GM19452 (cell line): ENCODE data around the gene TMEM255B.
"Not testable (repeated sequence)": the region's sequence is repeated elsewhere in the genome, so short reads cannot be mapped to it uniquely, and the experiment has no call there.

Experiments used
- ATAC-seq: cut with Tn5 transposase; IDR thresholded peaks from one replicate; pipeline ENCODE4 v1.9.1; 2021; ENCODE audit not compliant: unreplicated experiment

Gene TMEM255B

DNA sequence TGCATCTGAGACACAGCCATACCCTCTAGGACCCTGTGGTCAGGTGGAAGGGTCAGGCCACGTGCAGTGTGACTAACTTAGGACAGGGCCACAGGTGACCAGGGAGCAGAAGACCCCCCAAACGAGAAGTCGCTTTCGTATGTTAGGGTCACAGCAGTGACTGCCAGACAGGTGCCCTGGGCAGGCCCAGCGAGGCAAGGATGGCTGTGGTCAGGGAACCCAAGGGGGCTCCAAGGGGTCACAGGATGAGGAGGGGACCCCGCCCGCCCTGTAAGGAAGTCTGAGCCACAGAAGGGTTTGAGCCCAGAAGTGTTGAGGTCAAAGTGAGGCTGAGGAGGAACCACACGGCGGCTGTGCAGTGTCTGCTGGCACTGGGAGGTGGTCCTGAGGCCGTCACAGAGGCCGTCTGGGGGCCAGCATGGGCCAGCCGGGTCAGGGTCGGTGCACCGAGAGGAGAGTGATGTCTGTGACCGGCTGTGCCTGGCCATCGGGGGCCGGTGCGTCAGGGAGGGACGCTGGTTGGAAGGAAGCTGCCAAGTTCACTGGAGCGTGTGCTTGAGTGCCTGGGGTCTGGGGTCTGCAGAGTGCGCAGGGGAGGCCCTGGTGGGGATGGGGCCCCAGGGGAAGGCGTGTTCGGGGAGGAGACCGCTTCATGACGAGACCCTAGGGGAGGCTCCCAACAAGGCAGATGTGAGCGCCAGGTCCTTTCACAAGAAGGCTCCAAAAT lies 24.8 kb upstream of the TMEM255B start:
- ATAC-seq = no peak

DNA sequence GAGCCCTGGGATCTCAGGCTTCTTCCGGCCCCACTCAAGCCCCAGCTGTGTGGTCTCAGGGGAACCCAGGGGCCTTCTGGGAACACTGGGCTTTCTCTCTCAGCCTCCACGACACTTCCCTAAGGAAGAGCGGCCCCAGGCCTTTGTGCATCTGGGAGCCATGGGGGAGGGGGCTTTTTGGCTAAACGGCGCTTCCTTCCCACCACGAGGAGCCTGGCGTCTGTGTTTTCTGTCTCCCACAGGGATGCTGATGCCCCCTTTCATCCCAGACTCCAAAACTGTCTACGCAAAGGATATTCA lies 24.2 kb upstream of the TMEM255B start:
- ATAC-seq = no peak

DNA sequence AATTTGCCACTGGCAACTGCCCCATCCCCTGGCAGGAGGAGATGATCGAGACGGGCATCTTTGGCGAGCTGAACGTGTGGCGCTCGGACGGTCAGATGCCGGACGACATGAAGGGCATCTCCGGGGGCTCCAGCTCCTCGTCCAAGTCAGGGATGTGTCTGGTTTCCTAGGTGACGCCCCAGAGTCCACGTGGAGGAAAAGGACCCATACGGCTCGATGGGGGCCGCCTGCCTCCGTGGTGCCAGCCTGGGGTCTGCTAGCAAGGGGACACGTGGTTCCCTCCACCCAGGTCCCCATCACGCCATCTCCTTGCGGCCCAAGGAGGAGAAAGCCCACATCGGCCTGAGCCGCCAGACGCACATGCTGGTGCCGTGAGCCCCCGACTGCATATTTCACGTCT lies 23.8 kb upstream of the TMEM255B start:
- no peak for ATAC-seq

DNA sequence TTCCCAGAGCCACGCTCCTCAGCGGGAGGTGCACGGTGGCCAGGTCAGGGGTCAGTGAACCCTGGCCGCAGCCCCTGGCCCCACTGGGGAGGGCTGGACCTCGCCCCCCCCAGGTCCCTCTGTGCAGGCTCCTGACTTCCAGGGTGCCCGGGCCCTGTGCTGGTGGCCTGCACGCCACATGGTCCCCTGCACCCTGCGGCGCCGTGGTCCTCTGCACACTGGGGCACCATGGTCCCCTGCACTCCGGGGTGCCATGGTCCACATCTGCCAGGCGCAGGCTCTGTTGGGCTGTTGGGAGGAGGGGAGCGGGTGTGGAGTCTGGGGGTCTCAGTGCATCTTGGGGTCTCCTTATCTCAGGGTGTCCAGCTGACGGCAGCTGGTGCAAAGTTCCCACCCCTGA lies 23.3 kb upstream of the TMEM255B start:
- no peak for ATAC-seq

DNA sequence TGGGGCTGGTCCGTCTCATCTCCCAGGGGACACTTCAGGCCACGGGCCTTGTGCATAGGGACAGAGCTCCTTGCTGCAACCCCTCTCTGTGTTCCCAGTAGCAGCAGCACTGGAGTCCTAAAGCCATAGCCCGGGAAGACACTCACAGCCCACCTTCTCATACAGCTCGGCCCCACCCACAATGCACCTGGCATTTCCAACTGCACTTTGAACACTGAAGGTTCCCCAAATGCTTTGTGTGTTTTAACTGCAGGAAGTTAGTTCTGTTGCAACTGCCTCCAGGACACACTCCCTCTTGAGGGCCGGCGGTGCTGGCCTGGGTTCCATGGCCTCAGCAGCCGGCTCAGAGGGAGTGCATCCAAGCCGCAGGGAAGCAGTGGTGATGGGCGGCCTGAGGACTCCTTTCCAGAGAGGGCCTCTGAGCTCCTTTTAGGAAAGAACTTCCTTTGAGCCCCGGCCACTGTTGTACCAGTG lies 22.7 kb upstream of the TMEM255B start:
- ATAC-seq = no peak

DNA sequence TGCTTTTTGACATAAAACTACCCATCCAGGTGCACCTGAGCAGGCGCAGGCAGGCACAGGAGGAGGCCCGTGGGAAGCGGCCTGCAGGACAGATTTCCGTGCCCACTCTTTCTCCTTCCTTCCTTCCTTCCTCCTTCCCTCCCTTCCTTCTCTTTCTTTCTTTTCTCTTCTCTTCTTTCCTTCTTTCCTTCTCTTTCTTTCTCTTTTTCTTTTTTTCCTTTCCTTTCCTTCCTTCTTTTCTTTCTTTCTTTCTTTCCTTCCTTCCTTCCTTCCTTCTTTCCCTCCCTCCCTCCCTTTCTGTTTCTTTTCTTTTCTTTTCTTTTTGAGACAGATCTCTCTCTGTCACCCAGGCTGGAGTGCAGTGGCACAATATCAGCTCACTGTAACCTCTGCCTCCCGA lies 21.2 kb upstream of the TMEM255B start:
- ATAC-seq = no peak

DNA sequence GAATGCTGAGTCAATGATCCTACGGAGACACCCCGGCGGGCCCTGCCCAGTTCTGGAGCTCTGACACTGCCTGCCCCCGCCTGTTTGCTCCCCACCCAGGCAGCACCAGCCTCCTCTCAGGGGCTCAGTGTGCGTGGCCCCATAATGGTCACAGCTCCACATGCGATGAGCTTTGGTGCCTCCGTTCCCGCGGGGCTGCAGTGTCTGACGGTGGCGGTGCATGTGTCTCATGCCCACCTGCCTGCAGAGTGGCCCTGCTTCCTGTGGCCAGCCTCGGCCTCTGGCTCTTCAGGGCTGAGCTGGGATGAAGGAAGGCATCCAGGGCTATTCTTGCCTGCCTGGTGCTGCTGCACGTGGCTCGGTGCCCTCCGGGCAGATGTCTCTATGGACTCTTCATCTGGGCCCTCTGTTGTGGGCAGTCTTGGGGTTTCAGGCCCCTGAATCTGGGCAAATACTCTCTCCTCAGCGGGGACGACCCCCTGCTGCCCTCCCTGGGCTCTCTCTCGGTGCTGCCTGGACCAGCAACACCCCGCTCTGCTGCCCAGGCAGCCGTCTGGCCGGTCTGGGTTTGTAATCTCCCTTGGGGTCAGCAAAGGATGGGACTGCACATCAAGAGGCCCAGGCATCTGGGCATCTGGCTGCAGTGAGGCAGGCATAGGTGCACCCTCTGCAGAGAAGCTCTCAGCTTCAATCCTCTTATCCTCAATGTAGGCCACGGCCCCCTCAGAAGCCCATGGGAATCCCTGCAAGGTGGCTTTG lies 19.3 kb upstream of the TMEM255B start:
- ATAC-seq = no peak

DNA sequence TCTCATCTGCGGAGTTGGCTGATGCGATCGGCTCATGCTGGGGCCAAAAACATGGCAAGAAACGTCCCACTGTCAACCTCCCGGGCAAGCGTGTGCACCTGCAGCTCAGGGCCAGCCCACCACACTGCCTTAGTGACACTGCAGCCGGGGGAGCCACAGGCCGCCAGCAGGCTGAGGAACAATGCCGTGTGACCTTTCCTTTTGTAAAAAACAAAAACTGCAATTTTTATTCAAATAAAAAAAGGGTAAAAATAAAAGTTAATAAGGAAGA lies 18.8 kb upstream of the TMEM255B start:
- no peak for ATAC-seq

DNA sequence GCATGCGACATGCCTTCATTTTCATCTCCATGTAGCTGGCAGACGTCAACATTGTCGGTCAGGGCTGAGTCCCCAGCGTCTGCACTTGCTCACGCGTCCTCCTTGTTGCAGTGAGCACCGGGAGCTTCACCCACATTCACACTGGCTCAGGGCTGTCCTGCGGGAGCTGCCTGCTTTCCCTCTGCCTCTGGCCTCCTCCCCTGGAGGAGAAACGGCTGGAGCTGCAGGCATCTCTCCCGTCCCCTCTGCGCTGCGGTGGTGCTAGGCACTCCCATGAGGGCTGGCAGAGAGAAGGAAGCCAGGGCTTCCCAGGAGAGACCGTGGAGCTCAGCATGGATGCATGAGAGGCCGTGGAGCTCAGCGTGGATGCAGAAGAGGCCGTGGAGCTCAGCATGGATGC lies 18.4 kb upstream of the TMEM255B start:
- no peak for ATAC-seq

DNA sequence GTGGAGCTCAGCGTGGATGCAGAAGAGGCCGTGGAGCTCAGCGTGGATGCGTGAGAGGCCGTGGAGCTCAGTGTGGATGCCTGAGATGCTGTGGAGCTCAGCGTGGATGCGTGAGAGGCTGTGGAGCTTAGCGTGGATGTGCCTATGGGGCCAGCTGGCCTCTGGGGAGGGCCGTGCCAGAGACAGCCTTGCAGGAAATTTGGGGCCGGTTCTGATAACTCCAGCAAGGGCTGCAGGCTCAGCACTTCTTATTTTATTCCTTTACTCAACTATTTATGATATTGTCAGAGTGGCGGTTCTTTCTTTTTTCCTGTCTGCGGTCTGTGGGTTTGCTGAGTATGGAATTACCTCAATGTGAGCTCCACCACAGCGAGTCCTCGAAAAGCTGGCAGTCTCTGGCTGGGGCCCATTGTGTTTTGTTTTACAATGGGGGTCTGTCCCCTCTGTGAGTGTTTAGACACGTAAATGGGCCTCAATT lies 17.8 kb upstream of the TMEM255B start:
- ATAC-seq = no peak

DNA sequence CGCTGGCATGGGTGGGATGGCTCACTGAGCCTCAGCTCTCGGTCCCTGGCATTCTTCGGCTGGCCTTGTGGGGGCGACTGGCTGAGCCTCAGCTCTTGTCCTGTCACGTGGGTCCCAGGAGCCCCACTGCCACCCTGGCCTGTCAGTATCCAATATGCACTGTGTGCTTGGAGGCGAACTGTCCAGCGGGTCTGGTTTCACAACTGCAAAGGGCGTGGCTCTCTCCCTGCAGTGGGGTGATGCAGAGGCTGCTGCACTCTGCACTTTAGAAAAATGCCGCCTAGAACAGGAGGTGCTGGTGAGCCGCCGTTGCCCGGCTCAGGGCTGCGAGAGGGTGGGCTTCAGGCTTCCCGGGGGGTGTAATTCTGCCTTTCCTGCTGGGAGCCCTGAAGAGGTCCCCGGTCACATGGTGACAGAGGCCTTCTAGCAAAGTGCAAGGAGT lies 17.0 kb upstream of the TMEM255B start:
- ATAC-seq = no peak

DNA sequence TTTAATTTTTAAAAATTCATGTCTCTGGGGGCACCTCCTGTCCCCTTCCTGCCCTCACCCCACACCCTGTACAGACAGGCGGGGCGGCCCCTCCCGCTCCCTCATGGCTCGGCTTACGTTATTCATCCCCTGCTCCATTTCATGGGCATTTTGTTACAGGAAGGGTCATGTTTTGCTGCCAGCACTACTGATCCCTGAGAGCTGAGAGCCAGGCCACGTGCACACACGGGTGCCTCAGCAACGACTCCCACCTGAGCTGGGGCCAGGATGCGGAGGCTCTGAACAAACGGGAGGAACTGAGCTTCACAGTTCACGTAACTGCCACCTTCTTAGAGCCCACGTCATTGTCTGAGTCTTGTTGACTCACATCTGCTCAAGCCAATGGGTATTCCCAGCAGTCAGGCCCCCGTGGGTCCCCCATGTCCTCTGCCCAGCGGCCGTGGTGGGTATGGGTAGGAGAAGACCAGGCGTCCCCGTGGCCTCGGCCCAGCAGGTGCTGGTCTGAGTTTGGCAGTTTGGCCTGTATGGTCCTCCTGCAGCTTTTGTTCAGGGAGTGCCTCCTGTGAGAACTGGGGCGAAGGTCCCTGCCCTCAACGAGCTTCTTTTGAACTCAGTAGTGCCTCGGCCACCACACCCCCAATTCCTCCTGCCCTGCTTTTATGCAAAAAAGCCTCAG lies 16.4 kb upstream of the TMEM255B start:
- ATAC-seq = no peak

DNA sequence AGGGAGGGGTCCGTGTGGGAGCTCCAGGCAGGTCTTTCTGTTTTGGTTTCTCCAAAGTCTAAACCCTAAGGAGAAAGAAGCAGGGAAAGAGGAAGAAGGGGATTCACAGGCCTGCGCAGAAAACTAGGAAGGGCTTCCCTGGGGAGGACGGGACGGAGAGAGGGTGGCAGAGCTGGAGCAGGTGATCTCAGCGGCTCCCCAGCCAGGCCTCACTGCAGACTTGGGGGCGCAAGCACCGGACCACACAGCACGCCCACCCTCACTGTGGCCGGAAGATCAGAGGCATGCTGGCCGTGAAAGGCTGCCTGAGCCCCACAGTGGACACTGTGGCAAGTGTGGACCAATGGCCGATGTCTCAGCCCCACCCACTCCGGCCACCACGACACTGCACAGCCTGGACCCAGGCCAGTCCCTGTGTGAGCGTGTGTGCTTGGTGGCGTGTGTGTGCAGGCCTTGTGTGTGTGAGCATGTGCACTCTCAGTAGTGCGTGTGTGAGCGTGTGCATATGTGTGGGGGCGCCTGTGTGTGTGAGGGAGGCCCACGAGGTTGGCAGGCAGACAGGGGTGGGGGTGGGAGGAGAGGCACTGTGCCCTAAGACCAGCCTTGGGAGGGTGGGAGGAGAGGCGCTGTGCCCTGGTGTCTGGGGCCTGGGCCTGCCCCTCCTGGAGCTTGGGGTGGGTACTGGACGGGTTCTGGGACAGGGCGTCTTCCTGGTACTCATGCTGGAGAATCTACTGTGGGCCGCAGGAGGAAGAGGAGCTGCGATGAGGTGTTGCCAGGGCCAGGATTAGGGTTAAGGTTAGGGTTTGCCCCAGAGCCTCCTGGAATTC lies 15.4 kb upstream of the TMEM255B start:
- ATAC-seq = no peak

DNA sequence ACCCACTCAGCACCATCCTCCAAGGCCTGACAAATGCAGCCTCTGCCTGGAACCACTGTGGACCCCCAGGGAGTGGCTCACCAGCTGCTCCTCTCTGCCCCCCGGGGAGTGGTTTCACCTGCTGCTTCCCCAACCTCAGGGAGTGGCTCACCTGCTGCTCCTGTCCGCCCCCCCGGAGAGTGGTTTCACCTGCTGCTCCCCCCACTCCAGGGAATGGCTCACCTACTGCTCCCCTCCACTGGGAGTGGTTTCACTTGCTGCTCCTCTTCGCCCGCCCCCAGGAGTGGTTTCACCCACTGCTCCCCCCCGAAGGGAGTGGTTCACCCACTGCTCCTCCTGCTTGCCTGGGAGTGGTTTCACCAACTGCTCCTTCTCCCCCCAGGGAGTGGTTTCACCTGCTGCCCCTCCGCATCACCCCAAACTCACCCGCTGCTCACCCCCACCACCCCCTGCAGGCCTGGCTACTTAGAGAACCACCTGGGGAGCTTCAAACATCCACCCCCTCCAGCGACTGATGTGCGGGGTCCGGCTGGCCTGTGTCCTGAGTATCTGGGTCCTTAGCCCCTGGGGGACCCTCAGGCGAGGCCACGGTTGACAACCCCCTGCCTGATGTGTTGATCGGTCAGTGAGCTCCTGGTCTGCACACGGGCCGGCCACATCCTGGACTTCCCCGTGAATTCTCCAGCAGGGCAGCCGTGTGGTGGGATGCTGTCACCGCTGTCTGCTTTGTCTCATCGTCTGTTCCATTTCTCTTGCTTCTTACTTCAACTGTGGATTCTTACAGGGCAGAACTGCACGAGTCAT lies 14.6 kb upstream of the TMEM255B start:
- ATAC-seq = no peak

DNA sequence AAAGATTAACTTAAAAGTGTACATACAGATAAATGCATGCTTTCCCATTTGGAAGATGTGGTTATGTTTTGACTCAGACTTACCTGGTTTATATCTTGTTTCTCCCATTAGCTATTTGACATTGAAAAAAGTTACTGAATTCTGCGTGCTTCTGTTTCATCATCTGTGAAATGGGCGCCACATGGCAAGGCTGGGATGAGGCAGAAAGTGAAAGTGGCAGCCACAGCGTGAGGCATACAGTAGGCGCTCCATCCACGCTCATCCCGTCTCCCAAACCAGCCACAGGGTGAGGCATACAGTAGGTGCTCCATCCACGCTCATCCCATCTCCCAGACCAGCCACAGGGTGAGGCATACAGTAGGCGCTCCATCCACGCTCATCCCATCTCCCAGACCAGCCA lies 14.0 kb upstream of the TMEM255B start:
- ATAC-seq = no peak

DNA sequence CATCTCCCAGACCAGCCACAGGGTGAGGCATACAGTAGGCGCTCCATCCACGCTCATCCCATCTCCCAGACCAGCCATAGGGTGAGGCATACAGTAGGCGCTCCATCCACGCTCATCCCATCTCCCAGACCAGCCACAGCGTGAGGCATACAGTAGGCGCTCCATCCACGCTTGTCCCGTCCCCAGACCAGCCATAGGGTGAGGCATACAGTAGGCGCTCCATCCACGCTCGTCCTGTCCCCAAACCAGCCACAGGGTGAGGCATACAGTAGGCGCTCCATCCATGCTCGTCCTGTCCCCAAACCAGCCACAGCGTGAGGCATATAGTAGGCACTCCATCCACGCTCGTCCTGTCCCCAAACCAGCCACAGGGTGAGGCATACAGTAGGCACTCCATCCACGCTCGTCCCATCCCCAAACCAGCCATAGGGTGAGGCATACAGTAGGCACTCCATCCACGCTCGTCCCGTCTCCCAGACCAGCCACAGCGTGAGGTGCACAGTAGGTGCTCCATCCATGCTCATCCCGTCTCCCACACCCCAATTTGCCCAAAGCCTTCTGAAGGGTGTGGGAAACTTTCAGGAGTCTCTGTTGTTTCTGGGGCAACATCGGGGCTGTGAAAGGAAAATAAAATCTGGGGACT lies 13.4 kb upstream of the TMEM255B start:
- ATAC-seq = not testable (repeated sequence)

DNA sequence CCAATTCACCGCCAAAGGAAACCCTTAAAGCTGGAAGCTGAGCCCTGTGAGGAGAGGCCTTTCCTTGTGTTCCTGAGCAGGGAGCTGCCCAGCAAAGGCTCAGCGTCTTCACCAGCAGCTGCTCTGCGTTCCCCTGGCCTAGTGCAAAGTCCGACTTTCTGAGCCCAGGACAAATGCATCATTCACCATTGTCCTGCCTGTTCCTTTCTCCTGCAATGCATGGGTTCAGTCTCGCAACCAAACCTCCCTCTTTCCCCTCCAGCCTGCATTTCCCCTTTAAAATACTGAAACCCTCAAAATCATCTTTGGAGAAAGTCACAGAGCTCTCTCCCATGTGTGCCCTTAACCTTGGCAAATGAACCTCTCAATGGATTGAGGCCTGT lies 12.9 kb upstream of the TMEM255B start:
- ATAC-seq = no peak

DNA sequence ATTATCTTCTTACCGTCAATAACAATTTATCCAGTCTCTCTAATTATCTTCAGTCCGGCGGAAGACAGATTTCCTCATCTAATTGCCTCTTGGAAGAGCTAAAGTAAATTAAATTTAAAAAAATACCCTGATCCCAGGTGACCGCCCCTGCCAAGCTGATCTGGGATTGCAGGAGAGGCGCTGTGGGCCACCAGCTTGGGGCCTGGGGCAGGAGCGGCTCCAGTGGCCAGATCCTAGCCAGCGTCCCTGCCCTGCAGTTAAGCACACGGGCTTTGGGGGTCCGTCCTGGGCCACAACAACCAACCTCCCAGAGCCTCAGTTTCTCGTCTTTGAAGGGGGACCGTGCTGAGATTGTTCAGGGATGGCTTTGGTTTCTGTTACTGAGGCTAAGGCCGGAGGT lies 12.4 kb upstream of the TMEM255B start:
- ATAC-seq = no peak

DNA sequence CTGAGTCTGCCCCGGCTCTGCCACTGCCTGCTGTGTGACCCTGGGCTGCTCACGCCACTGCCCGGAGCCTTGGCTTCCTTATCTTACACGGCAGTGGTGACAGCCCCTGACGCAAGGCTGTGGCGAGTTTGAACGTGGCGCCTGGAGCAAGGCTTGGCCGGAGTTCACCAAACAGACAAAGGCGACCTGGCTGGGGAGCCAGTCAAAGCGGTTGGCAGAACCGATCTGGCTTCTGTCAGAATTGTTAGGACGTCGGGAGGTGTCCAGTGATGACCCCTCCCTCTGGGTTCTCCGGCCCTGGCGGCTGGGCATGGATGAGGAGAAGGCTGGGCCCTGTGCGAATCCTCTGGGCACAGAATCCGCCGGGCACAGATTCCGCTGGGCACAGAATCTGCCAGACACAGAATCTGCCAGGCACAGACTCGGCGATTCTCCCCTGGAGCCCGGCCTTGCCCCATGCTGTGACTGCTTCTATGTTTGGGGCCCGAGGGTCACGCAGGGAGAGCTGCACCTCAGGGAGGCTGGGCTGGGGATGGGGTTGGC lies 11.7 kb upstream of the TMEM255B start:
- no peak for ATAC-seq
